HepG2 (cell line): ENCODE measurements around the gene HIF3A. TPM values are rescaled to one million over a fixed set of nuclear protein-coding genes. Genes with fewer than 3 reads are reported as not detected.

Source experiments
- ATAC-seq: fragments of 200-7000 bp; cut with Tn5 transposase; 3 replicates; pipeline ENCODE4 v1.9.1; 2020; ENCODE audit warnings: mild to moderate bottlenecking, moderate library complexity
- BruUV-seq: library from RNA; stranded (reverse); fragments of 400-500 nt; replicated peaks from 2 replicates; lab custom pipeline; 2021; lab: Mats Ljungman, UMichigan
- CTCF ChIA-PET: fragments of 300-600 bp; formaldehyde crosslinking; extraction: SDS; loops from one replicate; lab custom pipeline; 2021; ENCODE audit warnings: low total read pairs, inconsistent platforms, low intra/inter-chr PET ratio; lab: Yijun Ruan, JAX
- POLR2A ChIA-PET: fragments of 350-600 bp; sonication (Branson Sonifier 250); formaldehyde crosslinking; loops from one replicate; lab custom pipeline; 2020; ENCODE audit warnings: antibody characterized with exemption, inconsistent platforms; lab: Yijun Ruan, JAX
- DNase-seq: peaks from one replicate; pipeline ENCODE4 v3.0.0-alpha.2; 2015; ENCODE audit warnings: low spot score
- FAIRE-seq: peaks from 3 replicates; lab custom pipeline; 2011; peaks lifted over from hg19 to GRCh38; lab: Jason Lieb, UNC
- H2AFZ ChIP-seq: one replicate; pipeline ENCODE4 v1.6.1; 2011; ENCODE audit warnings: low read length, inconsistent platforms
- H3K27ac ChIP-seq: fragments of 300-600 bp; 3 replicates; pipeline ENCODE4 v1.8.0; 2011; ENCODE audit warnings: mixed run types, mild to moderate bottlenecking, mixed read lengths, low read length, inconsistent platforms; ENCODE audit not compliant: insufficient read depth; ENCODE audit errors: extremely low read length
- H3K27me3 ChIP-seq, 2 experiments: fragments of 200-600 bp in 1 of 2; 2 replicates in 1 of 2; 3 replicates in 1 of 2; pipeline versions ENCODE4 v1.6.0 to v1.8.0; 2011; ENCODE audit warnings: low read length in 2 of 2, mild to moderate bottlenecking in 2 of 2, moderate library complexity in 2 of 2, inconsistent platforms in 1 of 2; ENCODE audit not compliant: insufficient read depth in 2 of 2, control insufficient read depth in 1 of 2
- H3K36me3 ChIP-seq, 2 experiments: fragments of 200-600 bp in 1 of 2; replicated peaks in 1 of 2; 2 replicates in 1 of 2; 3 replicates in 1 of 2; pipeline versions ENCODE4 v1.5.1 to v1.8.0; 2011; ENCODE audit warnings: low read length in 2 of 2, inconsistent platforms in 1 of 2; ENCODE audit not compliant: insufficient read depth in 2 of 2, control insufficient read depth in 1 of 2
- H3K4me1 ChIP-seq: 2 replicates; pipeline ENCODE4 v1.5.1; 2012; ENCODE audit warnings: low read length, inconsistent platforms; ENCODE audit not compliant: insufficient read depth
- H3K4me2 ChIP-seq: 2 replicates; pipeline ENCODE4 v1.6.0; 2011; ENCODE audit warnings: low read depth, low read length, inconsistent platforms
- H3K4me3 ChIP-seq, 3 experiments: fragments of 200-600 bp in 1 of 3; sonication (generic), shearing (Covaris generic) in 1 of 3; replicated peaks in 1 of 3; 2 replicates each; pipeline ENCODE4 v1.5.1; 2011 to 2016; ENCODE audit warnings: low read length in 3 of 3, inconsistent platforms in 2 of 3, low read depth in 2 of 3, mild to moderate bottlenecking in 2 of 3, control low read depth in 1 of 3, mixed read lengths in 1 of 3; ENCODE audit not compliant: insufficient read depth in 1 of 3
- H3K79me2 ChIP-seq: one replicate; pipeline ENCODE4 v1.6.1; 2011; ENCODE audit warnings: low read length, inconsistent platforms; ENCODE audit not compliant: insufficient read depth
- H3K9ac ChIP-seq: 2 replicates; pipeline ENCODE4 v1.6.0; 2011; ENCODE audit warnings: mild to moderate bottlenecking, low read depth, low read length, inconsistent platforms; ENCODE audit not compliant: insufficient read depth
- H3K9me3 ChIP-seq: 2 replicates; pipeline ENCODE4 v1.5.1; 2012; ENCODE audit warnings: mild to moderate bottlenecking, low read length
- H4K20me1 ChIP-seq: 2 replicates; pipeline ENCODE4 v1.6.0; 2011; ENCODE audit warnings: inconsistent platforms, mild to moderate bottlenecking, low read length, moderate library complexity; ENCODE audit not compliant: insufficient read depth
- GPN1 ChIP-seq: sonication (generic); formaldehyde crosslinking; IDR thresholded peaks from 2 replicates; pipeline ENCODE4 v1.5.1; 2020; ENCODE audit warnings: missing genetic modification reagents, borderline replicate concordance
- MED1 ChIP-seq: sonication (generic); formaldehyde crosslinking; IDR thresholded peaks from 2 replicates; pipeline ENCODE4 v1.4.0; 2020; ENCODE audit warnings: missing genetic modification reagents
- PATZ1 ChIP-seq: sonication (generic); formaldehyde crosslinking; IDR thresholded peaks from 2 replicates; pipeline ENCODE4 v1.4.0; 2020; ENCODE audit warnings: missing genetic modification reagents
- ZNF652 ChIP-seq: IDR thresholded peaks from 2 replicates; pipeline ENCODE4 v1.6.1; 2016; ENCODE audit warnings: low read depth, borderline replicate concordance
- ZNF776 ChIP-seq: sonication (generic); formaldehyde crosslinking; IDR thresholded peaks from 2 replicates; pipeline ENCODE4 v1.4.0; 2020; ENCODE audit warnings: mild to moderate bottlenecking, missing genetic modification reagents
- ZNF839 ChIP-seq: sonication (generic); formaldehyde crosslinking; IDR thresholded peaks from 2 replicates; pipeline ENCODE4 v1.4.0; 2020; ENCODE audit warnings: missing genetic modification reagents, mild to moderate bottlenecking, borderline replicate concordance
- ZSCAN22 ChIP-seq: sonication (generic); formaldehyde crosslinking; IDR thresholded peaks from 2 replicates; pipeline ENCODE4 v1.4.0; 2020; ENCODE audit warnings: mild to moderate bottlenecking, missing genetic modification reagents
- WGBS: methylation state at CpG from one replicate; pipeline ENCODE4 v1.1.6; 2017; ENCODE audit warnings: low lambda C conversion rate; 5-methylcytosine and 5-hydroxymethylcytosine counted together
- in situ Hi-C: cut with HindIII; loops from 2 replicates; pipeline ENCODE4 v1.10.0; 2017; ENCODE audit warnings: low pct_unique_long_range_greater_than_20kb; ENCODE audit not compliant: extremely low pct_ligation_motif_present
- intact Hi-C: fragments of 100-400 bp; cut with micrococcal nuclease; formaldehyde crosslinking; loops from one replicate; pipeline ENCODE4 v1.10.0; 2022; ENCODE audit not compliant: unreplicated experiment
- polyA plus RNA-seq, 8 experiments: library from polyadenylated mRNA; depleted of rRNA in 3 of 8; stranded (reverse) in 7 of 8; unstranded in 1 of 8; fragments of >200 nt; fragmentation: Illumina TruSeq in 4 of 8; extraction: Trizol in 4 of 8; gene quantifications; 2 replicates each; pipeline versions ENCODE4 v1.2.1 to v1.2.3, GENCODE V29; 2011 to 2016; ENCODE audit warnings: low read depth in 4 of 8, missing spikeins in 1 of 8, mixed read lengths in 1 of 8; ENCODE audit not compliant: insufficient read depth in 1 of 8
- total RNA-seq, 5 experiments: library from RNA; depleted of rRNA; stranded (reverse); fragments of >200 nt; fragmentation: Illumina TruSeq; extraction: Trizol; gene quantifications; 2 replicates each; pipeline ENCODE4 v1.2.3, GENCODE V29; 2016; ENCODE audit warnings: low read depth in 1 of 5

HIF3A gene
- total and polyA plus RNA-seq, 2 of the 13 experiments (the other 11 are each of a cell fraction or from before 2014, with no cell fraction given): 0.09 to 0.22 TPM

- TF ChIP-seq ZNF839 (CRISPR knock-in tag): no peak
- no peak for TF ChIP-seq ZSCAN22 (CRISPR knock-in tag)
- no peak for TF ChIP-seq MED1 (CRISPR knock-in tag)
- no peak for TF ChIP-seq GPN1 (CRISPR knock-in tag)
- no peak for TF ChIP-seq PATZ1 (CRISPR knock-in tag)
These were observed 29.8 kb downstream of the HIF3A start (continued) for GRCh38 chr19:46326608-46327007.

GRCh38 chr19:46328079-46328478 is 31.2 kb downstream of the HIF3A start:
- ATAC-seq (no peak), FAIRE-seq (no peak), DNase-seq (no peak)
- H3K4me2 ChIP-seq: no peak overlapping the region
- H2AFZ ChIP-seq: no peak overlapping the region
- TF ChIP-seq ZNF652 (CRISPR knock-in tag) (peak; percentile 61; the same call in 1 of the 2 replicates), ZNF776 (no peak)
- H3K4me1 ChIP-seq: peaks cover 13% of the 10 kb centered on the region
- 44% methylated on average over 2 of the region's 2 CpGs for WGBS
- H3K9ac ChIP-seq: no peak overlapping the region
- no peak overlapping the region for H3K27ac ChIP-seq
- no peak overlapping the region for H3K4me3 ChIP-seq
- in situ Hi-C loops (no loop called here), intact Hi-C loops (no loop called here)
- no TSS peak for BruUV-seq
- CTCF ChIA-PET: no interaction called here
- no peaks in the 10 kb centered on the region for H3K79me2 ChIP-seq
- H3K27me3 ChIP-seq: no peaks in the 10 kb centered on the region
- H3K36me3 ChIP-seq: no peaks in the 10 kb centered on the region
- H4K20me1 ChIP-seq: no peaks in the 10 kb centered on the region
- peaks cover 20% of the 10 kb centered on the region for H3K9me3 ChIP-seq
- POLR2A ChIA-PET: no interaction called here
